H1 (cell line): ENCODE data around the gene HEATR5A.
"Not testable (repeated sequence)": the region's sequence is repeated elsewhere in the genome, so short reads cannot be mapped to it uniquely, and the experiment has no call there.

Source experiments
- ATF2 ChIP-seq: IDR thresholded peaks from 2 replicates; pipeline ENCODE4 v1.6.1; 2012; ENCODE audit warnings: low read length, inconsistent platforms
- CHD2 ChIP-seq: IDR thresholded peaks from 2 replicates; pipeline ENCODE4 v1.6.1; 2012; ENCODE audit warnings: low read length, improper control_type of control experiment
- CREB1 ChIP-seq: IDR thresholded peaks from 2 replicates; pipeline ENCODE4 v1.6.1; 2012; ENCODE audit warnings: inconsistent platforms
- EP300 ChIP-seq, 2 experiments: IDR thresholded peaks; 1 replicate in 1 of 2; 2 replicates in 1 of 2; pipeline ENCODE4 v1.6.1; 2011 to 2012; ENCODE audit warnings: low read depth in 2 of 2, low read length in 2 of 2, mild to moderate bottlenecking in 2 of 2, borderline replicate concordance in 1 of 2, inconsistent platforms in 1 of 2, moderate library complexity in 1 of 2
- MAX ChIP-seq: IDR thresholded peaks from 2 replicates; pipeline ENCODE4 v1.6.1; 2012; ENCODE audit warnings: inconsistent platforms
- POLR2A ChIP-seq, 2 experiments: IDR thresholded peaks; 1 replicate in 1 of 2; 2 replicates in 1 of 2; pipeline ENCODE4 v1.6.1; 2011; ENCODE audit warnings: low read depth in 2 of 2, low read length in 2 of 2, mild to moderate bottlenecking in 2 of 2; ENCODE audit errors: control extremely low read depth in 1 of 2
- SP2 ChIP-seq: IDR thresholded peaks from 2 replicates; pipeline ENCODE4 v1.6.1; 2012; ENCODE audit warnings: mild to moderate bottlenecking, low read length, inconsistent platforms
- USF2 ChIP-seq: IDR thresholded peaks from 2 replicates; pipeline ENCODE4 v1.6.1; 2011; ENCODE audit warnings: low read length, improper control_type of control experiment

- not testable (repeated sequence) for TF ChIP-seq SP2; POLR2A (IDR thresholded peaks at IDR 0.05; ENCODE audit: control extremely low read depth in 1 of 2, low read depth in 2 of 2, low read length in 2 of 2); CHD2; EP300 (IDR thresholded peaks at IDR 0.05; ENCODE audit: borderline replicate concordance in 1 of 2, low read depth in 2 of 2, low read length in 2 of 2); ATF2; MAX; USF2; CREB1
These were observed 16.8 kb upstream of the HEATR5A start for GRCh38 chr14:31437045-31437691.
